GM18498 (cell line): ENCODE results near the gene ANKRD16.
"Not testable (repeated sequence)": the region's sequence is repeated elsewhere in the genome, so short reads cannot be mapped to it uniquely, and the experiment has no call there.

Experiments
- ATAC-seq: cut with Tn5 transposase; IDR thresholded peaks from one replicate; pipeline ENCODE4 v1.9.1; 2021; ENCODE audit warnings: mild to moderate bottlenecking, moderate library complexity; ENCODE audit not compliant: unreplicated experiment

Gene ANKRD16

DNA sequence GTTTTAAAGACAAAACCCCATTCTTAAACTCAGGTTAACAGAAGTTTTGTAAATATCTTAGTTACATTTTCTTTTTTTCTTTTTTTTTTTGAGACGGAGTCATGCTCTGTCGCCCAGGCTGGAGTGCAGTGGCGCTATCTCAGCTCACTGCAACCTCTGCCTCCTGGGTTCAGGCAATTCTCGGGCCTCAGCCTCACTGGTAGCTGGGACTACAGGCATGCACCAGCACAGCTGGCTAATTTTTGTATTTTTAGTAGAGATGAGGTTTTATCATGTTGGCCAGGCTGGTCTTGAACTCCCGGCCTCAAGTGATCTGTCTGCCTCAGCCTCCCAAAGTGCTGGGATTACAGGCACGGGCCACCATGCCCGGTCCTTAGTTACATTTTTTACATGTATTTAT lies 12.7 kb downstream of the ANKRD16 start:
- ATAC-seq, result not testable (repeated sequence)

DNA sequence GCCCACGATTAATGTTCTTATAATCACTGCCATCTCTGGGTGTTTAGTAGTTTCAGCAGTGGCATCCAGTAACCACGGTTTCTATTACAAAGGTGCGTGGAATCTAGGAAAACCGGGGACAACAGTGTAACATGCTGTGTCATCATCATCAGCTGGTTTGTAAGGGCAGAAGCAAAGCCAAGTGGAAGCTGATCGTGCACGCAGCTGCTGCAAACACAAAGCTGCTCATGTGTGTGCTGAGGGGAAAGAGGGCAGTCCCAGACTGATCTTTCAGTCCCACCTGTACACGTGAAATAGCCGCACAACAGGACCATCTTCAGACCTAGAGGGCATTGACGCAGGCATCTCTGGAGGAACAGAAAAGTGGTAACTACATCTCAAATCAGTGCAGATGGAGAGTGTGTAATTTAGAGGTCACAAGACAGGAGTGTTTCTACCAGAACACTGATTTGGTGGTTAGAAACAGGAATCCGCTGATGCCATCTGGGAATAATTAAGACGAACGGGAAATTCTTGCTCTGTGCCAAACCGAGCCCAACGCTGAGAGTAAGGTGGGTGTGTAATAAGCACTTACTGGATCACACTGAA lies 13.4 kb downstream of the ANKRD16 start:
- no peak for ATAC-seq

DNA sequence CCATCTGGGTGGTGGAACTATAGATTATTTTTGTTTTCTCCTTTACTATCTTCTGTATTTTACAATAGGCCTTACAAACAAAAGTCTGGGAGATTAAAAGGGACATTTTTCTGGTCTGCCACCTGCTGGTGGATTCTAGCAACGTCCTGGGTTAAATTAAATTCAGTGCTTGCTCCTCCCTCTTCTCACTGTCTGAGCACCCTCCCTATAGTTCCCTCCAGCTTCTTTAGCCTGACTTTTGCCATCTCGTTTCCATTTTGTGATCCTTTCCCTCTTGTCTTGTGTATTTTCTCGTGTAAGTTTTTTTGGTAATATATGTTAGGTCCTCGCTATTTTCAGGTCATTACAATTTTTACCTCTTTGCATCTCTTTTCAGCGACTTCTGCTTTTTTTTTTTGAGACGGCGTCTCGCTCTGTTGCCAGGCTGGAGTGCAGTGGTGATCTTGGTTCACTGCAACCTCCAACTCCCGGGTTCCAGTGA lies 16.1 kb downstream of the ANKRD16 start:
- ATAC-seq, result no peak

DNA sequence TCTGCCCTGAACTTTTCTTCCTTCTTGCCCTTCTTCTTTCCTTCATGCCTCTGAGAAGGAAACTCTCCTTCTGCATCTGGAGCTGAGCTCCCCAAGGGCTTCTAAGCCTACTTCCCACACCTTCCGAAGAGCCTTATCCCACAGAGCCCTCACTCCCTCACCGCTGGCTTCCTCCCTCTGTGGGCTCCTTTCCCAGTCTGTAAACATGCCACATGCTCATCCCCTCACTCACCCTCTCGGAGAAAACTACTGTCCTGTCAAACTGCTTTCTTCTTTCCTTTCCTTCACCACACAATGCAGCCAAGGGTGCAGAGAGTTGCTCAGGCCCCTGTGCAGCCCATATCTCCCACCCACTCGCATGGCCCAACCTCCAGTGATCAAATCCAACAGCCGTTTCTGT lies 18.1 kb downstream of the ANKRD16 start:
- no peak for ATAC-seq

DNA sequence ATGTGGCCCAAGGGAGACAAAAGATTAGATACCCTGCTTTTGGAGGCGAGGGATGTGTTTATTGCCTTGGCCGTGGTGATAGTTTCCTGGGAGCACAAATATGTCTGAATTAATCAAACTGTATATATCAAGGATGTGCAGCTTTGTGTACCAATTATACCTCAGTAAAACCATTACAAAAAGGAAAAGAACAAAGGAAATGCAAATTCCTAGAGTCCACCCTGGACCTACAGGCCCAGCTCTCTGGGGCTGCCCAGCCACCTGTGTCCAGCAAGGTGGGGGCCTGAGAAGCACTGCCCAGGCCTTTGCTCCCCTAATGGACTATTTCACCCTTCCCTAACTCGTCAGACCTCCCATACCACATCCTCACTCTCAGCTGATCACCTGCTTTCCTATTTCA lies 20.5 kb downstream of the ANKRD16 start:
- no peak for ATAC-seq

DNA sequence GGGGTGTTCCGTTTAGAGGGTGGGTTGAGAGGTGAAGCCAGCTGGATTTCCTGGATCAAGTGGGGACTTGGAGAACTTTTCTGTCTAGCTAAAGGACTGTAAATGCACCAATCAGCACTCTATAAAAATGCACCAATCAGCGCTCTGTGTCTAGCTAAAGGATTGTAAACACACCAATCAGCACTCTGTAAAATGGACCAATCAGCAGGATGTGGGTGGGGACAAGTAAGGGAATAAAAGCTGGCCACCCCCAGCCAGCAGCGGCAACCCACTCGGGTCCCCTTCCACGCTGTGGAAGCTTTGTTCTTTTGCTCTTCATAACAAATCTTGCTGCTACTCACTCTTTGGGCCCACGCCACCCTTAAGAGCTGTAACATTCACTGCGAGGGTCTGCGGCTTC lies 21.3 kb downstream of the ANKRD16 start:
- ATAC-seq, result not testable (repeated sequence)

DNA sequence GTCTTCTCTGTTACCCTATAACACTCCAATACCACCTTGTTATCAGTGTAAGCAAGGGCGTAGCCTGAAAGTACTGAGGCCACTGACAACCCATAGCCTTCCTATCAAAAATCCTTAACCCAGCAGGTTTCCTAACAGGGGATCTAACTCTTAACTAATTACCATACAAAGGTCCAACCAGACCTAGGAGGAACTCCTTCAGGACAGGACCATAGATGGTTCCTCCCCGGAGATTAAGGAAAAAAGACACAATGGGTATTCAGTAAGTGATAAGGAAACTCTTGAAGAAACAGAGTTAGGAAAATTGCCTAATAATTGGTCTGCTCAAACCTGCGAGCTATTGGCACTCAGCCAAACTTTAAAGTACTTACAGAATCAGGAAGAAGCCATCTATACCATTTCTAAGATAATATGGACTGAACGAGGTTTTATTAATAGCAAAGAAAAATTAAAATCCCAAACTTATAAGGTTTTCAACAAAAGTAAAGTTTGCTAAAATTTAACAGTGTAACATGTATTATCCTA lies 22.5 kb downstream of the ANKRD16 start:
- not testable (repeated sequence) for ATAC-seq

DNA sequence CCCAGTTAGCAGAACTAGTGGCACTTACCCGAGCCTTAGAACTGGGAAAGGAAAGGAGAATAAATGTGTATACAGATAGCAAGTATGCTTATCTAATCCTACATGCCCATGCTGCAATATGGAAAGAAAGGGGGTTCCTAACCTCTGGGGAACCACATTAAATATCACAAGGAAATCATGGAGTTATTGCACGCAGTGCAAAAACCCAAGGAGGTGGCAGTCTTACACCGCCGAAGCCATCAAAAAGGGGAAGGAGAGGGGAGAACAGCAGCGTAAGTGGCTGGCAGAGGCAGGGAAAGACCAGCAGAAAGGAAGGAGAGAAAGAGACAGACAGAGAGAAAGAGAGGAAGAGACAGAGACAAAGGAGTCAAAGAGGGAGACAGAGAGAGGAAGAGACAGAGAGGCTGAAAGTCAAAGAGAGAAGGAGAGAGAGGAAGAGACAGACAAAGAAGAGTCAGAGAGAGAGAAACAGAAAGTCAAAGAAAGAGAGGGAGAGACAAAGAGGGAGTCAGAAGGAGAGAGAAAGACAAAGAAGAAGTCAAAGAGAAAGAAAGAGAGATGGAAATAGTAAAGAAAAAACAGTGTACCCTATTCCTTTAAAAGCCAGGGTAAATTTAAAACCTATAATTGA lies 23.1 kb downstream of the ANKRD16 start:
- not testable (repeated sequence) for ATAC-seq

DNA sequence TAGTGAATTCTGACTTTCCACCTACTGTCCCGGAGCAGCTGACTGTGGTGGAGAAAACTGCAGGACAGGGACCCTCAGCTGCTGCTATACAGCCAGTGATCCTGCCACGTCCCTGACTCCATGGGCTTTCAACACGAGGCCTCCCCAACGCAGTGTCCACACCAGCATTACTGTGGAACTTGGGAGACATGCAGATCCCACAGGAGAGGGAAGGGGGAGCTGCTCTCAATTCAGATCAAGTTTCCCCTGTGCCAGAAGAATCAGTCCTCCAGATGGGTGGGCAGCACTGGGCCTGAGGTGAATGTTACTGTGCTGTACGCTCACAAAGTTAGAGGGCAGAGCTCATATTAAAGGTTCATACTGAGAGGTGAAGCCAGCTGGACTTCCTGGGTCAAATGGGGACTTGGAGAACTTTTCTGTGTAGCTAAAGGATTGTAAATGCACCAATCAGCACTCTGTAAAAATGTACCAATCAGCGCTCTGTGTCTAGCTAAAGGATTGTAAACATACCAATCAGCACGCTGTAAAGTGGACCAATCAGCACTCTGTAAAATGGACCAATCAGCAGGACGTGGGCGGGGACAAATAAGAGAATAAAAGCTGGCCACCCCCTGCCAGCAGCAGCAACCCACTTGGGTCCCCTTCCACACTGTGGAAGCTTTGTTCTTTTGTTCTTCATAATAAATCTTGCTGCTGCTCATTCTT lies 26.6 kb downstream of the ANKRD16 start:
- ATAC-seq, result not testable (repeated sequence)

DNA sequence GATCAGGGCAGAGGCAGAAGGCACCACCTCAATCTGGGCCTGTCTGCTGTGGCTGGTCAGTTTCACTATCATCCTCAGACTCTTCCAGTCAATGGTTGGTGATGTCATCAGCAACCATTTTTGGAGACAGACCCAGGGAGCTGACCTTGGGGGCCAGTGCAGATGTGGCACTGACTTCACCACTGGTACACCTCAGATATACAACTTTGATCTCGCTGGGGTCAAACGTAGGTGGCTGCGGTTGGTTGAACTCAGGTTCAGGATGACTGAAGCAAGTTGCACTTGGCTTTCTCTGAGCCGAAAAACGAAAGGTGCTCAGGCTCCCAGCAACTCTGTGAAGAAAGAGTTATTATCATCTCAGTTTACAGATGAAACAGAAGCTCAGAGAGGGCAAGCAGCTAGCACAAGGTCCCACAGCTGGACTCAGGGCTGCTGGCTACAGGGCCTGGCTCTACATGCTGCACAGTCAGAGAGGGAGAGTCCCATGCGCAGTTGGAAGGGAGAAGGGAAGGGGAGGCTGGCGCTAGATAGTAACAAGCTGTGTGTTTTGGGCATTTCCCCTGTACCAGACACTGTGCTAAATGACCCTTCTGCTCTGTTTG lies 27.2 kb downstream of the ANKRD16 start:
- ATAC-seq, result peak; percentile 98

DNA sequence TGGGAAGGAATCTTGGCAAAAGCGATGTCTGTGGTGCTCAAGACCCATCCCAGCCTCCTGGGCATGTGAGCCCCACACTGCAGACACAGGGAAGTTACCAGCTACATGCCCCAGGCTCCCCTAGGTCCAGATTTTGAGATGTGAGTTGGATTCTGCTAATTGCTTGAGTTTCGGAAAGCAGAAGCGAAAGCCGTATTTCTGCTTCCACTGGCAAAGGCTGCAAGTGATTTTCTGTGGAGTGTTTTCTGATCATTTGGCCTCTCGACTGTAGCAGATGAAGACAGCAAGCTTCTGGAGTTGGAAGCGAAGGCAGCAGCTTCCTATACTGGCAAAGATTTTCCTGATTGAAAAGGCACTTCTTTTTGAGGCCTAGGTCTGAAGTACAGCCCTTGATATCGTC lies 29.6 kb downstream of the ANKRD16 start:
- ATAC-seq, result no peak

DNA sequence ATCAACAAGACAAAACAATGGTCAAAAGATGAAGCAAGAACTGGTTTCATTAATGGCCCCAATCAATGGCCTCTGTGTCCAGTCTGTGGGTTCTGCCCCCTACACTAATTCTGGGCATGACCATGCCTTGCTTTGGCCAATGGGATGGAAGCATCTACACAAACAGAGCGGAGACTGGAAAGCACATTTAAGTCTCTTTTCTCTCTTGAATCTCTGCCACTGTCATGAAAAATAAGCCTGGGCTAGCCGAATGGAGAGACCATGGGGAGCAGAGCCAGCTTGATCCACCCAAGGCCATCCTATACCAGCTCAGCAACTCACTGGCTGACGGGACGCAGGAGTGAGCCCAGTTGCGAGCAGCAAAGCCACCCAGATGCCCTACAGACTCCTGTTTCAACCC lies 30.9 kb downstream of the ANKRD16 start:
- ATAC-seq, result no peak

DNA sequence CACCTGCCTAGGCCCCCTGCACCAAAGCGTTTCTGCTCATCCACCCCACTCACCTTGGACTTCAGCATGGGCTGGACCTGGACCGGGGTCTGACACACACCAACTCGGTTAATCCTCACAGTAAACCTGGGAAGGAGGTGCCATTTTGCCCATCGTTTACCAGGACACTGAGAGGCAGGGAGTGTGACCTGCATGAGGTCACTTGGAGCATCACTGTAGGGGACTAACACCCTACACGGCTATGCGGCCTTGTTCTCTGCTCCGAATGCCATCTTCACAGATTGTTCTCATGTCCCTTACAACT lies 33.0 kb downstream of the ANKRD16 start:
- ATAC-seq, result no peak

DNA sequence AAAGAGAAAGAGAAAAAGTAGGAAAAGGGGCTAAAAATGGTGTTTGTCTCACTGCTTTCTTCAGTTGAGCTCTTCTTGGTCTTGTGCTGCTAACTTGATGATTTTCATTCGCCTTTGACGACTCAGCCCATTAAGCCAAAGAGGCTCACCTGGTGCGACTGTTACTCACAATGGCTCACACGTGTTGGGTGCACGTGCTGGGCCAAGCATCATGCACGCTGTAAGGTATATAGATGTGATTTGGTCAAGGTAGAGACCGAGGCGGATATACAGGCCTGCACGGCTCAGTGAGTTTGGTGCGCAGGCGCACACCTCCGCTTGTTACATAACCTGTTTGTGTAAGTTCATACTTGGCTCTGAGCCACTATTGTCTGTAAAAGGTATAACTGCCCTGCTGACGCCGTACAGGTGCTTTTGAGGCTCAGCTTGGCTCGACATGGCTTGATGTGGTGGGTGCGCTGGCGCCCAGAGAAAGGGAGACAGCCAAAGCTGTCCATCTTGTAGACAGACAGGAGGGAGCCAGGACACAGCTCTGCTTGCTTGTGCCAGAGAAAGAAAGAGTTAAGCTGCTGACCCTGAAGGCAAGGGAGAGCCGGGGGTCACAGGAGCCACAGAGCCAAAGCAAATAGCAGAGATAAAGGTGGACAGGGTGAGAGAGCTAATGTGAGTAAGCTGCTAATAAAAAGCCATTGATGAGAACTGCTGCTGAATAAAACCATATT lies 33.6 kb downstream of the ANKRD16 start:
- ATAC-seq, result no peak

DNA sequence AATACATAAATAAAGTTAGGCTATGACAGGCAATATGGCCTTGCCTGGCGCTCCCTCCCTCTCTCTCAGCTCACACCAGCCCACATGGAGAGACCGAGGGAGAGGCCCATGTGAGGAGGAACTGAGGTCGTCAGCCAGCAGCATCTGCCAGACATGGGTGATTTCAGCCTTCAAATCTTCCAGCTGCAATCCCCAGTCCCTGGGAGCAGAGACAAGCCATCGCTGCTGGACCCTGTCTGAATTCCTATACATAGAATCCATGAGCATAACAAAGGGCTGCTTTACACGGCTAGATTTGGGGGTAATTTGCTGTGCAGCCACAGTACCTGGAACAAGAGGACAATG lies 35.6 kb downstream of the ANKRD16 start:
- ATAC-seq, result no peak

DNA sequence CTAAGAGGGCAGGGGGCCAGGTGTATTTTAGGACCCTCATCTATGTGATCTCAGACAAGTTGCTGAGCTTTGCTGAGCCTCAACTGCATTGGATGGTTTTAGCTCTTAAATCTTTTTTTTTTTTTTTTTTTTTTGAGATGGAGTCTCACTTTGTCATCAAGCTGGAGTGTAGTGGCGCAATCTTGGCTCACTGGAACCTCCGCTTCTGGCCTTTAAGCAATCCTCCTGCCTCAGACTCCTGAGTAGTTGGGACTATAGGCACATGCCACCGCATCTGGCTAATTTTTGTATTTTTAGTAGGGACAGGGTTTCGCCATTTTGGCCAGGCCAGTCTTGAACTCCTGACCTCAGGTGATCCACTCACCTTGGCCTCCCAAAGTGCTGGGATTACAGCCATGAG lies 43.0 kb downstream of the ANKRD16 start:
- not testable (repeated sequence) for ATAC-seq

DNA sequence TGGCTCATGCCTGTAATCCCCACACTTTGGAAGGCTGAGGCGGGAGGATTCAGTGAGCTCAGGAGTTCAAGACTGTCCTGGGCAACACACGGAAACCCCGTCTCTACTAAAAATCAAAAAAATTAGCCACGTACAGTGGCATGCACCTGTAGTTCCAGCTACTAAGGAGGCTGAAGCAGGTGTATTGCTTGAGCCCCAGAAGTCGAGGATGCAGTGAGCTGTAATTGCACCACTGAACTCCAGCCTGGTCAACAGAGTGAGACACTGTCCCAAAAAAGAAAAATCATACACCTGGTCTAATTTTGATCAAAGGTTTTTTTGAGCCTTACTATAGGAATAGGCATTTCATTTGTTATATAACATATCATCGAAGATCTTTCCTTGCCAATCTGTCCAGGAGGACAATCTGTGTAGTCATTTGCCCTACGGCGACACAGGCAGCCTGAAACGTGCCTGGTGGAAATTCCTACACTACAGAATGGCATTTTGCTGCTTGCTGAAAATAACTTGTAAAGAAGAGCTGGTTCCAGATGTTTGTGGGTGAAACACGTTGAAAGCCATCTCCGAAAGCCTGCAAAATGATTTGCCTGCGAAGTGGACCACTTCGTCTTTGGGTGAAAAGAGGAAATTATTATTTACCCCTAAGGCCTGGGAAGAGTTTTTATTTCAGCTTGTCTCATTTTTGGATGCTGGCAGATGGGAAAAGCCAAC lies 45.2 kb downstream of the ANKRD16 start:
- no peak for ATAC-seq

DNA sequence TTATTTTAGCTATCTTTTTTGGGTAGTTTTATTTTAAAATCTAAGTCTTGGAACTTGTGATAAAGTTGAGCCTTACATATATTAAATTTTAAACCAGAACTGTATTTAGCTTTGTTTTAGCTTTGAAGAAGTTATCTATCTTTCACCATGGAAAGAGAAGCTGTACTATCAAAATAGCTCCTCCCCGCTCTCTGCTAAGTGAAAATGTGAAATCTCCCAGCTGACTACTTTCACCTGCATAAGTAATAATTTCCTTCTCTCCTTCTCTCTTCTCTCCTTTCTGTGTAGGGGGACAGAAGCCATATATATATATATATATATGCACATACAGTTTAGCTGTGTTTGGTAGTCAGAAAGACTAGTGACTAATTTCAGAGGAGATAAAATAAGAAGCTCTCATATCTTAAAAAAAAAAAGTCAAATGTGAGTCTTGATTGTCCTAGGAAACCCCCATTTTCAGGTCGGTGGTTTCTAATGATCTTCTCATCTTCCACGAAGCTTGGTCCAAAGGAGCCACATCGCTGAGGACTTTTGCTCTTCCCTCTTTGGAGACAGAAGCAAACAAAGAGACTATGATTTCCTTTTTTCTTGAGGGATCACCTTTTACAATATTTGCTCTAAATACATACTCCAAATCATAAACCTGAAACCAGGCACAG lies 45.9 kb downstream of the ANKRD16 start:
- ATAC-seq, result no peak

DNA sequence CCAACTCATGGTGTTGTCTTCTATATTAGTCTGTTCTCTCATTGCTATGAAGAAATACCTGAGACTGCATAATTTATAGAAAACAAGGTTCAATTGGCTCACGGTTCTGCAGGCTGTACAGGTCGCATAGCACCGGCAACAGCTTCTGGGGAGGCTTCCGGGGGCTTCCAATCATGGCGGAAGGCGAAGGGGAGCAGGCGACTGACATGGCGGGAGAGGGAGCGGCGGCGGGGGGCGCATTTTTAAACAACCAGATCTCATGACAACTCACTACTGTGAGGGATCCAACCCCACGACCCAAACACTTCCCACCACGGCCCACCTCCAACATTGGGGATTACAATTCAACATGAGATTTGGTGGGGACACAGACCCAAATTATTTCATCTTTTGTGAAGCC lies 47.7 kb downstream of the ANKRD16 start:
- no peak for ATAC-seq
